IPS DF 19.7 (cell line): ENCODE results near the gene NANS.
"Not testable (repeated sequence)": the region's sequence is repeated elsewhere in the genome, so short reads cannot be mapped to it uniquely, and the experiment has no call there.

Experiments
- DNase-seq: peaks from one replicate; pipeline ENCODE4 v3.0.0-alpha.2; 2013; ENCODE audit warnings: low read depth, low spot score

The NANS gene

GRCh38 chr9:98100456-98100855 lies 43.9 kb downstream of the NANS start:
- no peak for DNase-seq

- DNase-seq, result no peak
These were observed 44.9 kb downstream of the NANS start for GRCh38 chr9:98101416-98101815.

- DNase-seq, result no peak
These were observed 45.3 kb downstream of the NANS start for GRCh38 chr9:98101868-98102273.

- DNase-seq, result no peak
These were observed 47.9 kb downstream of the NANS start for GRCh38 chr9:98104445-98104881.

GRCh38 chr9:98105006-98105405 lies 48.5 kb downstream of the NANS start:
- no peak for DNase-seq

GRCh38 chr9:98107926-98108325 lies 51.4 kb downstream of the NANS start:
- DNase-seq, result no peak

GRCh38 chr9:98108531-98109031 lies 52.0 kb downstream of the NANS start:
- DNase-seq, result no peak

- no peak for DNase-seq
These were observed 52.5 kb downstream of the NANS start for GRCh38 chr9:98109052-98109451.

GRCh38 chr9:98117097-98117496 lies 60.6 kb downstream of the NANS start:
- DNase-seq, result not testable (repeated sequence)

- DNase-seq, result no peak
These were observed 61.6 kb downstream of the NANS start for GRCh38 chr9:98117984-98118639.

- no peak for DNase-seq
These were observed 62.4 kb downstream of the NANS start, which contains the start of gene TRIM14 for GRCh38 chr9:98118640-98119601. Gene TRIM14 (minus strand): TSS chr9:98119222. CDS start chr9:98119188, 34 bp downstream.

GRCh38 chr9:98120476-98120875 lies 63.9 kb downstream of the NANS start:
- DNase-seq, result no peak

- DNase-seq, result no peak
These were observed 64.5 kb downstream of the NANS start for GRCh38 chr9:98121058-98121457.

- DNase-seq, result not testable (repeated sequence)
These were observed 67.6 kb downstream of the NANS start for GRCh38 chr9:98124091-98124490.

GRCh38 chr9:98124637-98125426 lies 68.3 kb downstream of the NANS start:
- DNase-seq, result no peak

GRCh38 chr9:98127226-98127625 lies 70.7 kb downstream of the NANS start:
- no peak for DNase-seq

GRCh38 chr9:98128316-98128715 lies 71.8 kb downstream of the NANS start:
- no peak for DNase-seq

- DNase-seq, result no peak
These were observed 72.9 kb downstream of the NANS start for GRCh38 chr9:98129451-98129881.

GRCh38 chr9:98130060-98130459 lies 73.5 kb downstream of the NANS start:
- DNase-seq, result not testable (repeated sequence)

GRCh38 chr9:98130576-98131228 lies 74.2 kb downstream of the NANS start:
- no peak for DNase-seq

- no peak for DNase-seq
These were observed 75.6 kb downstream of the NANS start for GRCh38 chr9:98132158-98132557.
